ENCODE measurements around the gene CYP19A1.

CYP19A1 gene

DNA sequence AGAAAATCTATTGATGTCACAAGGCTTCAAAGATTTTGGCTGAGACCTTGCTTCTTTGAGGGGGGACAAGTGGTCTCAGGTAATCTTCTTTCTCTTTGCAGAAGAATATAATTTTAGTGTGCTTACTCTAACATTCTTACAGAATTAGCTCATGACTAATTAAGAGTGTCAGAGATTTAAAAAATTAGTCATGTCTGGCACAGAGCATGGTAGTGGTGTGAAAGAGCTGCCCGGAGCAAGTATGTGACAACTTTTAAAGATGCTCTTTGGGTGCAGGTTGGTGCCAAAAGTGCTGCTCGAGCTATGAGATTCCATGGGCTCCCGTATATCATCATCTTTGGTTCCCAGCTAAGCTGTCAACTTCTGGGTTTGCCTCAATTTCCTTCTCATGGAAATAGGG lies 31.1 kb downstream of the CYP19A1 start:
- no peak overlapping the region for H3K4me3 ChIP-seq (ENCODE audit: low read depth, low read length)
- TF ChIP-seq, protein P1, sequence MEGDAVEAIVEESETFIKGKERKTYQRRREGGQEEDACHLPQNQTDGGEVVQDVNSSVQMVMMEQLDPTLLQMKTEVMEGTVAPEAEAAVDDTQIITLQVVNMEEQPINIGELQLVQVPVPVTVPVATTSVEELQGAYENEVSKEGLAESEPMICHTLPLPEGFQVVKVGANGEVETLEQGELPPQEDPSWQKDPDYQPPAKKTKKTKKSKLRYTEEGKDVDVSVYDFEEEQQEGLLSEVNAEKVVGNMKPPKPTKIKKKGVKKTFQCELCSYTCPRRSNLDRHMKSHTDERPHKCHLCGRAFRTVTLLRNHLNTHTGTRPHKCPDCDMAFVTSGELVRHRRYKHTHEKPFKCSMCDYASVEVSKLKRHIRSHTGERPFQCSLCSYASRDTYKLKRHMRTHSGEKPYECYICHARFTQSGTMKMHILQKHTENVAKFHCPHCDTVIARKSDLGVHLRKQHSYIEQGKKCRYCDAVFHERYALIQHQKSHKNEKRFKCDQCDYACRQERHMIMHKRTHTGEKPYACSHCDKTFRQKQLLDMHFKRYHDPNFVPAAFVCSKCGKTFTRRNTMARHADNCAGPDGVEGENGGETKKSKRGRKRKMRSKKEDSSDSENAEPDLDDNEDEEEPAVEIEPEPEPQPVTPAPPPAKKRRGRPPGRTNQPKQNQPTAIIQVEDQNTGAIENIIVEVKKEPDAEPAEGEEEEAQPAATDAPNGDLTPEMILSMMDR (IDR thresholded peaks at IDR 0.05; ENCODE audit: insufficient read depth, low read depth, low read length, missing control alignments) = no peak
- no peak for DNase-seq (ENCODE audit: low read depth)

DNA sequence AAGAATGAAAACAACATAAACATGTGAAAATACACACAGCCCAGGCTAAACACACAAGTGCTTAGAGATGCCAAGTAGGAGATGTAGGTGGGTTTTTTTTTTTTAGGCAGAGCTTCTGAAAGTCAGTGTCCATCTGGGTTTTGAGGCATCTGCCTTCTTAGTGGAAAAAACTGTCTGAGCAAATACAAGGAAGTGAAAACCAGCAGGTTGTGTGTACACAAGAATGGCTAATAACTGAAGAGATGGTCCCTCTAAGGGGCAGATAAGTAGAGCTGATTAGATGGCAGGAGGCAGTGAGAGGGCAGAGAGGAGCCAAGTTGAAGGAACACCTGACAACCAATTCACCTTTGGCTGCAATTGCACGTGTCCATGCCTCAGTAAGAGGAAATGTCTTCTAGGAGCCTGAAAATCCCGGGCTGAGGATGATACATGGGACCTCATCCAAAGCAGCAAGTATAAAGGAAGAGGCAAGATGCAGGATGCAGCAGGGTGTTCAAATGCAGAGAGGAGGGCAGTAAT lies 34.9 kb downstream of the CYP19A1 start:
- TF ChIP-seq, protein P1 (IDR thresholded peaks at IDR 0.05; ENCODE audit: insufficient read depth, low read depth, low read length, missing control alignments) = no peak
- no peak overlapping the region for H3K4me3 ChIP-seq (ENCODE audit: low read depth, low read length)
- no peak for DNase-seq (ENCODE audit: low read depth)

GRCh38 chr15:51302480-51302879 lies 35.9 kb downstream of the CYP19A1 start:
- TF ChIP-seq, protein P1 (IDR thresholded peaks at IDR 0.05; ENCODE audit: insufficient read depth, low read depth, low read length, missing control alignments) = no peak
- no peak overlapping the region for H3K4me3 ChIP-seq (ENCODE audit: low read depth, low read length)
- peak; percentile 26 for DNase-seq (ENCODE audit: low read depth)

GRCh38 chr15:51299187-51300015 lies 39.0 kb downstream of the CYP19A1 start:
- H3K4me3 ChIP-seq (ENCODE audit: low read depth, low read length) = no peak overlapping the region
- TF ChIP-seq, protein P1 (IDR thresholded peaks at IDR 0.05; ENCODE audit: insufficient read depth, low read depth, low read length, missing control alignments) = no peak
- DNase-seq (ENCODE audit: low read depth) = no peak

DNA sequence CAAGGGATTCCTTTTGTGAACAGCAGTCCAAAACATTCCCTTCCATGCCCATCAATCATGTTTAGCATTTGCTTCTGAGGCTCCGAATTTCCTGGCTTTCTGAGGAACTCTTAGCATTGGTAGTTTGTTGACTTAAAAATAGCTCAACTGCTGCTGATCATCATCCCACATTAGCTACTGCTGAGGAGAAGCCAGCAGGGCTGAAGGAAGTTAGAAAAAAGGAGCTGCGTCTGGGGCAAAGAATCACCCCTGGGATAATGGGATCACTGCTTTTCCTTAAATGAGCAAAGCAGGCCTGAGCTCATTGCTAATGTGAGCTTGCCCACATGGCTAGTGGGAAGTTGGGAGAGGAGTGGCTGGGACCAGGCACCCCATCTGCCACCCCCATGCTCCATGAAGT lies 39.8 kb downstream of the CYP19A1 start:
- TF ChIP-seq, protein P1 (IDR thresholded peaks at IDR 0.05; ENCODE audit: insufficient read depth, low read depth, low read length, missing control alignments) = no peak
- DNase-seq (ENCODE audit: low read depth) = no peak
- no peak overlapping the region for H3K4me3 ChIP-seq (ENCODE audit: low read depth, low read length)

GRCh38 chr15:51290720-51291119 lies 47.7 kb downstream of the CYP19A1 start:
- TF ChIP-seq, protein P1 (IDR thresholded peaks at IDR 0.05; ENCODE audit: insufficient read depth, low read depth, low read length, missing control alignments) = no peak
- no peak for DNase-seq (ENCODE audit: low read depth)

More at GRCh38 chr15:51290720-51291119, 47.7 kb downstream of the CYP19A1 start:
- H3K4me3 ChIP-seq (ENCODE audit: low read depth, low read length) = no peak overlapping the region
